ENCODE results near the gene COPS7A. TPM values are rescaled to one million over a fixed set of nuclear protein-coding genes. Genes with fewer than 3 reads are reported as not detected.

The COPS7A gene
- total RNA-seq (35.6 TPM), polyA plus RNA-seq (88.2 TPM)

GRCh38 chr12:6723607-6724408 lies at the start of gene COPS7A:
COPS7A (plus strand) TSS chr12:6724046; CDS start chr12:6724657, 611 bp downstream.
- no peaks in the 10 kb centered on the region for H3K4me1 ChIP-seq (ENCODE audit: insufficient read depth)
- H3K27ac ChIP-seq (ENCODE audit: low read depth), result peak within 1 kb of the TSS; percentile 75
- peak; percentile 96 for DNase-seq (ENCODE audit: extremely low spot score)
- peak within 1 kb of the TSS; percentile 57 for H3K4me3 ChIP-seq (ENCODE audit: low read depth, low read length)
- H3K36me3 ChIP-seq (ENCODE audit: insufficient read depth), result no peaks in the 10 kb centered on the region
- under 1% methylated on average over 49 of the region's 49 CpGs for WGBS

GRCh38 chr12:6676962-6677361 lies 46.9 kb upstream of the COPS7A start:
- Histone ChIP-seq H3K27ac (ENCODE audit: low read depth) (no peak overlapping the region), H3K36me3 (ENCODE audit: insufficient read depth) (peaks cover 9% of the 10 kb centered on the region), H3K4me3 (ENCODE audit: low read depth, low read length) (no peak overlapping the region), H3K4me1 (ENCODE audit: insufficient read depth) (no peaks in the 10 kb centered on the region)
- 93% methylated on average over 5 of the region's 5 CpGs for WGBS
- DNase-seq (ENCODE audit: extremely low spot score), result no peak

GRCh38 chr12:6684609-6685008 lies 39.2 kb upstream of the COPS7A start:
- Histone ChIP-seq H3K27ac (ENCODE audit: low read depth) (no peak overlapping the region), H3K4me3 (ENCODE audit: low read depth, low read length) (no peak overlapping the region), H3K4me1 (ENCODE audit: insufficient read depth) (no peaks in the 10 kb centered on the region), H3K36me3 (ENCODE audit: insufficient read depth) (no peaks in the 10 kb centered on the region)
- 56% methylated on average over 6 of the region's 6 CpGs for WGBS
- no peak for DNase-seq (ENCODE audit: extremely low spot score)

- DNase-seq (ENCODE audit: extremely low spot score), result no peak
- H3K4me1 ChIP-seq (ENCODE audit: insufficient read depth), result no peaks in the 10 kb centered on the region
- H3K27ac ChIP-seq (ENCODE audit: low read depth), result no peak overlapping the region
- H3K4me3 ChIP-seq (ENCODE audit: low read depth, low read length), result no peak overlapping the region
- no peaks in the 10 kb centered on the region for H3K36me3 ChIP-seq (ENCODE audit: insufficient read depth)
- 70% methylated on average over 3 of the region's 3 CpGs for WGBS
These were observed 38.0 kb upstream of the COPS7A start for GRCh38 chr12:6685814-6686213.

- no peak for DNase-seq (ENCODE audit: extremely low spot score)
- Histone ChIP-seq H3K4me3 (ENCODE audit: low read depth, low read length) (peak overlapping the region; percentile 67), H3K36me3 (ENCODE audit: insufficient read depth) (no peaks in the 10 kb centered on the region), H3K27ac (ENCODE audit: low read depth) (peak overlapping the region; percentile 94), H3K4me1 (ENCODE audit: insufficient read depth) (no peaks in the 10 kb centered on the region)
- under 1% methylated on average over 13 of the region's 13 CpGs for WGBS
These were observed 35.3 kb upstream of the COPS7A start for GRCh38 chr12:6688543-6688998.

- Histone ChIP-seq H3K27ac (ENCODE audit: low read depth) (peak within 1 kb of the TSS; percentile 94), H3K4me1 (ENCODE audit: insufficient read depth) (no peaks in the 10 kb centered on the region), H3K4me3 (ENCODE audit: low read depth, low read length) (peak within 1 kb of the TSS; percentile 67), H3K36me3 (ENCODE audit: insufficient read depth) (no peaks in the 10 kb centered on the region)
- under 1% methylated on average over 72 of the region's 72 CpGs for WGBS
- peak; percentile 98 for DNase-seq (ENCODE audit: extremely low spot score)
These were observed 34.6 kb upstream of the COPS7A start, which contains the start of gene ZNF384 for GRCh38 chr12:6688999-6689882. ZNF384 (minus strand) TSS chr12:6689375; CDS start chr12:6679520, 9,855 bp downstream.

- no peak overlapping the region for H3K27ac ChIP-seq (ENCODE audit: low read depth)
- H3K4me1 ChIP-seq (ENCODE audit: insufficient read depth), result no peaks in the 10 kb centered on the region
- H3K4me3 ChIP-seq (ENCODE audit: low read depth, low read length), result no peak overlapping the region
- H3K36me3 ChIP-seq (ENCODE audit: insufficient read depth), result no peaks in the 10 kb centered on the region
- WGBS, result 71% methylated on average over 4 of the region's 4 CpGs
- no peak for DNase-seq (ENCODE audit: extremely low spot score)
These were observed 32.4 kb upstream of the COPS7A start for GRCh38 chr12:6691473-6691872.

- Histone ChIP-seq H3K36me3 (ENCODE audit: insufficient read depth) (no peaks in the 10 kb centered on the region), H3K4me3 (ENCODE audit: low read depth, low read length) (no peak overlapping the region), H3K27ac (ENCODE audit: low read depth) (no peak overlapping the region), H3K4me1 (ENCODE audit: insufficient read depth) (no peaks in the 10 kb centered on the region)
- DNase-seq (ENCODE audit: extremely low spot score), result no peak
- WGBS, result 59% methylated on average over 2 of the region's 2 CpGs
These were observed 31.0 kb upstream of the COPS7A start for GRCh38 chr12:6692888-6693287.

GRCh38 chr12:6693832-6694355 lies 30.0 kb upstream of the COPS7A start:
- Histone ChIP-seq H3K4me1 (ENCODE audit: insufficient read depth) (no peaks in the 10 kb centered on the region), H3K4me3 (ENCODE audit: low read depth, low read length) (no peak overlapping the region), H3K27ac (ENCODE audit: low read depth) (no peak overlapping the region), H3K36me3 (ENCODE audit: insufficient read depth) (no peaks in the 10 kb centered on the region)
- DNase-seq (ENCODE audit: extremely low spot score), result no peak
- WGBS, result 88% methylated on average over 4 of the region's 4 CpGs

GRCh38 chr12:6694701-6695100 lies 29.1 kb upstream of the COPS7A start:
- Histone ChIP-seq H3K4me3 (ENCODE audit: low read depth, low read length) (no peak overlapping the region), H3K36me3 (ENCODE audit: insufficient read depth) (no peaks in the 10 kb centered on the region), H3K27ac (ENCODE audit: low read depth) (no peak overlapping the region), H3K4me1 (ENCODE audit: insufficient read depth) (no peaks in the 10 kb centered on the region)
- WGBS, result 80% methylated on average over 9 of the region's 9 CpGs
- no peak for DNase-seq (ENCODE audit: extremely low spot score)

GRCh38 chr12:6695313-6696045 lies 28.4 kb upstream of the COPS7A start:
- no peak overlapping the region for H3K27ac ChIP-seq (ENCODE audit: low read depth)
- peaks cover 1% of the 10 kb centered on the region for H3K4me1 ChIP-seq (ENCODE audit: insufficient read depth)
- no peaks in the 10 kb centered on the region for H3K36me3 ChIP-seq (ENCODE audit: insufficient read depth)
- WGBS, result 81% methylated on average over 11 of the region's 11 CpGs
- DNase-seq (ENCODE audit: extremely low spot score), result no peak
- no peak overlapping the region for H3K4me3 ChIP-seq (ENCODE audit: low read depth, low read length)

GRCh38 chr12:6696690-6697583 lies 26.9 kb upstream of the COPS7A start:
- WGBS, result 88% methylated on average over 17 of the region's 17 CpGs
- no peaks in the 10 kb centered on the region for H3K36me3 ChIP-seq (ENCODE audit: insufficient read depth)
- H3K4me3 ChIP-seq (ENCODE audit: low read depth, low read length), result no peak overlapping the region
- DNase-seq (ENCODE audit: extremely low spot score), result no peak
- H3K27ac ChIP-seq (ENCODE audit: low read depth), result no peak overlapping the region
- peaks cover 1% of the 10 kb centered on the region for H3K4me1 ChIP-seq (ENCODE audit: insufficient read depth)

Data from urinary bladder (tissue), 4 donors.